Skeletal muscle cell (primary cell): Measurements from ENCODE around the gene BTBD10.

Experiments
- DNase-seq: peaks from one replicate; pipeline ENCODE4 v3.0.0-alpha.2; 2010; ENCODE audit warnings: low read depth
- H3K4me3 ChIP-seq: 2 replicates; pipeline ENCODE4 v1.5.1; 2011; ENCODE audit warnings: low read depth, mild to moderate bottlenecking, control low read depth, low read length, moderate library complexity

The BTBD10 gene

GRCh38 chr11:13344818-13345217, 118.2 kb downstream of the BTBD10 start:
- H3K4me3 ChIP-seq, result no peak overlapping the region
- DNase-seq, result no peak

DNA sequence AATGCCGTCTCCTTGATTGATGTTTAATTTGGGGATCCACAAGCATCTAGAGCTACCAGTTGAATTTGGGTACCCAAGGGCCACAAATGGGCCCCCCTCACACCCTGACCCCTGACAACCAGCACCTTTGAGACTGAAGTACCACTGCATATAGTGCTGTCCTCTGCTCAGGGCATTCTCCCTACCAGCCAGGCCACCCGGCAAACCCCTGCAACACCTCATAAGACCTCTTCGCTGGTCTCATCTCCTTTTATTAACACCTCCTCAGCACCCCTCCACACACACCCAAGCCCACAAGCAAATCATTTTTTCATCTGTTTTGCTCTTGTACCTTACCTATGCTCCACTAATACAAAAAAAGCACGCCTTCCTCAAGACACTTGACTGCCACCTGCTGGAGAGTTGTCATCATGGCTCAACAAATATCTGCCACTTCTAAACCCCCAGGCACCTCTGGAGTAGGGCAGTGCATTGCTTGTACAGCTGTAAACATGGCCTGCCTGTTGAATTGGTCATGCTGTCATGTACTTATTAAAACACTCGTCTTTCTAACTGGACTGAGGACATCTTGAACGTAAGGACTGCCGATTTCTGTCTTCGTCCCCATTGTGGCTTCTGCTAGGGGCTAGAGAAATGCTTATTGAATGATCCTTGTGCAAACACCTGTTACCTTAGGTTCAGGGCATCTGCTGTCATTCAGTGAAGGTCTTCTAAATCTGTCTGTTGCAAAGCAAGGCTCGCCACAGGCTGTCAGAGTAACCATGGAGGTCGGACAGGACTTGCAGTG, 118.9 kb downstream of the BTBD10 start:
- H3K4me3 ChIP-seq, result no peak overlapping the region
- no peak for DNase-seq

- no peak for DNase-seq
- H3K4me3 ChIP-seq, result no peak overlapping the region
Measured at GRCh38 chr11:13343067-13343466, 120.0 kb downstream of the BTBD10 start.

DNA sequence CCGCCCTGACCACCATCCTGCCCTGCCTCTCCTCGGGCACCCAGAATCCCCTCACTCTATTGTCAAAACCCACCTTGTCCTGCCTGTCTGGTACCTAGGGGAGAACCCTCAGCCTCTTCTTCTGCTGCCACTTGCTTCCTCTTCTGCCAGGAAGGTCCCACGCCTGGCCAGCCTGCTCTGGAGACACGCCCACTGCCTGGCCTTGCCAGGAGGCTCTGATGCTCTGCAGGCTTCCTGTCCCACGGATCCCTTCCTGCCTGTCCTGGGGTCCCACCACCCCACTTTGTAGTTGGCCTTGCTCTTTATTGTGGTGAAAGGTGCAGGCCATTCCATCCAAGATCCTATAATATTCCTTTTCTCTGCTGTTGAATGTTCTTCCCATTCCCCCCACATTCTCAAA, 122.0 kb downstream of the BTBD10 start:
- no peak overlapping the region for H3K4me3 ChIP-seq
- no peak for DNase-seq

GRCh38 chr11:13339195-13340153, 123.5 kb downstream of the BTBD10 start:
- DNase-seq, result peak; percentile 95
- no peak overlapping the region for H3K4me3 ChIP-seq

- DNase-seq, result no peak
- H3K4me3 ChIP-seq, result peak overlapping the region; percentile 31
Measured at GRCh38 chr11:13338427-13339069, 124.5 kb downstream of the BTBD10 start.

DNA sequence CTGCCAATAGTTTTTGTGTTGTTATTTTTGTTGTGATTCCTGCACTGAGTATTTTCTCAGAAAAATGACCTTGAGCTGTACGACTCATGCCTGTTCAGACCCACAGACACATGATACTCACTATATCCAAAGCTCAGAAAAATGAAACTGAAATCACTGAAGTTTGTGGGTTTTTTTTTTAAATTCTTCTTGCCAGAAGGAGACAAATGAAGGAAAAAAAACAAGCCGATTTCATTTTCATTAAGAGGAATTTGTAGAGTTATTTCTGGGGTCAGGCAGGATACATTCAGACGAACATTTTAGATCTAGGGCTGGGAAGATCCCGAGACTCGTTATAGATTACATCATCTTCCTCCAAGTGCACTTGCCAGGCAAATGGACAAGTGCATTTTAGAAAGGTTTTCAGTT, 125.0 kb downstream of the BTBD10 start:
- no peak for DNase-seq

More for the DNA sequence above, 125.0 kb downstream of the BTBD10 start:
- H3K4me3 ChIP-seq, result peak overlapping the region; percentile 31
